WI38 (cell line): Measurements from ENCODE around the gene PTTG1IP2.

Source experiments
- H3K4me3 ChIP-seq: 2 replicates; pipeline ENCODE4 v1.5.1; 2011; ENCODE audit warnings: low read depth, mild to moderate bottlenecking, control low read depth, low read length
- TF ChIP-seq, protein P1 (sequence below): IDR thresholded peaks from 2 replicates; pipeline ENCODE4 v1.5.1; 2012; ENCODE audit warnings: low read depth, mild to moderate bottlenecking, control low read depth, low read length

The PTTG1IP2 gene

DNA sequence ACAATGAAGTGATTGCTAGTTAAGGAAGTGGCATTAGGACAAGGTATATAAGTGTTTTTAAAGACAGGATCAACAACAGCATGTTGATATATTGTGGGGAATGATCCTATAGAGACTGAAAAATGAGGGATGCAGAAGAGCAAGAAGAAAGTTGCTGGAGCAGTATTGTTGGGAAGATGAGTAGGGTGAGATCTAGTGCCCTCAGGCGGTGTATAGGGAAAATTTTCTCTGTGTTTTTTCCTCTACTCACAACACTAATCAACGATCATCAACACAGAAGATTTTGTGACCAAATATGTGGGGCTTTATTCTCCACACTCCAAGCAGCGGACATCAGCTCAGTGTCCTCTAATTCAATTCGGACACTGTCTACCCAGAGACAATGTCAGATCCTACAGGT lies 9.6 kb upstream of the PTTG1IP2 start:
- TF ChIP-seq, protein P1, sequence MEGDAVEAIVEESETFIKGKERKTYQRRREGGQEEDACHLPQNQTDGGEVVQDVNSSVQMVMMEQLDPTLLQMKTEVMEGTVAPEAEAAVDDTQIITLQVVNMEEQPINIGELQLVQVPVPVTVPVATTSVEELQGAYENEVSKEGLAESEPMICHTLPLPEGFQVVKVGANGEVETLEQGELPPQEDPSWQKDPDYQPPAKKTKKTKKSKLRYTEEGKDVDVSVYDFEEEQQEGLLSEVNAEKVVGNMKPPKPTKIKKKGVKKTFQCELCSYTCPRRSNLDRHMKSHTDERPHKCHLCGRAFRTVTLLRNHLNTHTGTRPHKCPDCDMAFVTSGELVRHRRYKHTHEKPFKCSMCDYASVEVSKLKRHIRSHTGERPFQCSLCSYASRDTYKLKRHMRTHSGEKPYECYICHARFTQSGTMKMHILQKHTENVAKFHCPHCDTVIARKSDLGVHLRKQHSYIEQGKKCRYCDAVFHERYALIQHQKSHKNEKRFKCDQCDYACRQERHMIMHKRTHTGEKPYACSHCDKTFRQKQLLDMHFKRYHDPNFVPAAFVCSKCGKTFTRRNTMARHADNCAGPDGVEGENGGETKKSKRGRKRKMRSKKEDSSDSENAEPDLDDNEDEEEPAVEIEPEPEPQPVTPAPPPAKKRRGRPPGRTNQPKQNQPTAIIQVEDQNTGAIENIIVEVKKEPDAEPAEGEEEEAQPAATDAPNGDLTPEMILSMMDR, result no peak
- no peak overlapping the region for H3K4me3 ChIP-seq

- TF ChIP-seq, protein P1, result no peak
- no peak overlapping the region for H3K4me3 ChIP-seq
Observed at GRCh38 chr7:90461219-90461618, 8.2 kb upstream of the PTTG1IP2 start.

DNA sequence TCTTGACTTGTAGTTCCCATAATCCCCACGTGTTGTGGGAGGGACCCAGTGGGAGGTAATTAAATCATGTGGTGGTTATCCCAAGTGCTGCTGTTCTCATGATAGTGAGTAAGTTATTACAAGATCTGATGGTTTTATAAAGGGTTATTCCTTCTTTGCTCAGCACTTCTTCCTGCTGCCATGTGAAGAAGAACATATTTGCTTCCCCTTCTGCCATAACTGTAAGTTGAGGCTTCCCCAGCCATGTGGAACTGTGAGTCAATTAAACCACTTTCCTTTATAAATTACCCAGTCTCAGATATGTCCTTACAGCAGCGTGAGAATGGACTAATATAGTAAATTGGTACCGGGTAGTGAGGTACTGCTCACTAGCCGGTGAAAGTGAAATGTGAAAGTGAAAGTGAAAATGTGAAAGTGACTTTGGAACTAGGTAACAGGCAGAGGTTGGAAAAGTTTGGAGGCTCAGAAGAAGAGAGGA lies 6.2 kb upstream of the PTTG1IP2 start:
- peak overlapping the region; percentile 34 for H3K4me3 ChIP-seq

- TF ChIP-seq, protein P1, result no peak
- H3K4me3 ChIP-seq, result no peak overlapping the region
Observed at GRCh38 chr7:90465816-90466215, 3.6 kb upstream of the PTTG1IP2 start.

DNA sequence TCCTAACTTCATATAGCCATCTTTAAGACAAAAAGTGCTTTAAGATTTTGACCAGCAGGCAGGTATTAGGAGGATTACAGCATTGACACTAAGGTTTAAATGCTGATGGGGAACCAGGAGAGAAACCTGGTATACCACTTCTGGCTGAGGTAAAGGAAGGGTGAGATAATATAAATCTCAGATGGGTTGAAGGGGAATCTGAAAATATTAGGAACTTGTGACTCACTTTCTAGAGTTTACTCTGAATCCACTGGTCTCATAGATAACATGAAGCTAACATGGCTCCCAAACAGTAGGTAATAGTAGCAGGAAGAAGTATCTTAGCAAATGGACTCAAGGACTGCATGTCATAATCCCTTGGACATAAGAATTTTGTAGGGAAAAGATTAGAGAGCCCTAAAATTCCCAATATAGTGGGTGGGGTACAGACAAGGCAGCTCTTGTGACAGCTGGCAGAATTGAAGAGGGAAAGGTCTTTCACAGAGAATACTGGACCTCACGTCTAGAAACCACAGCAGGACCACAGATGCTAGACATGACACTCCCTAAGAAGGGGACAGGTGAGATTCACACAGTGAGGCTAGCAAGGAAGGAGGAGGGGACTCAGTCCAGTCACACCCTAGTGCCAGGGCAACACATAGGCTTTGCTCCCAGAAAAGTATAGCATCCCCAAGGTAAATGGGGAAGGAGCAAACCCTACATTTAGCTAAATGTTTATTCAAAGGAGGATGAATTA lies 3.5 kb downstream of the PTTG1IP2 start:
- TF ChIP-seq, protein P1, result no peak
- H3K4me3 ChIP-seq, result no peak overlapping the region

DNA sequence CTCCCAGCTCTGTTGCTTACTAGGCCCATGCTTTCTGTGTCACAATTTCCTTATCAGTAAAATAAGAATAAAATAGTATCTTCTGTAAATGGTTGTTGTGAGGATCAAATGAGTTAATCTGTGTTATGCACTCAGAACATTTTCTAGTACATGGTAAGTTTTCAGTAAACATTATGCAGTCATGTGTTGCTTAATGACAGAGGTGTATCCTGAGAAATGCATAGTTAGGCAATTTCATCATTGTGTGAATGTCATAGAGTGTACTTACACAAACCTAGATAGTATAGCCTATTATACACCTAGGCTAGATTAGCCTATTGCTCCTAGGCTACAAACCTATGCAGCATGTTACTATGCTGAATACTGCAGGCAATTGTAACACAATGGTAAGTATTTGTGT lies 4.4 kb downstream of the PTTG1IP2 start:
- TF ChIP-seq, protein P1, result no peak
- H3K4me3 ChIP-seq, result no peak overlapping the region

- TF ChIP-seq, protein P1, result no peak
- H3K4me3 ChIP-seq, result no peak overlapping the region
Observed at GRCh38 chr7:90474284-90475210, 5.1 kb downstream of the PTTG1IP2 start.
